Keratinocyte (primary cell): ENCODE measurements around the gene DIS3L2. TPM values are rescaled to one million over a fixed set of nuclear protein-coding genes. Genes with fewer than 3 reads are reported as not detected.

Experiments used
- DNase-seq: peaks from one replicate; pipeline ENCODE4 v3.0.0-alpha.2; 2011; ENCODE audit warnings: low read depth, missing footprints, low spot score
- FAIRE-seq: peaks from 2 replicates; lab custom pipeline; 2011; peaks lifted over from hg19 to GRCh38; lab: Jason Lieb, UNC
- H2AFZ ChIP-seq: 2 replicates; pipeline ENCODE4 v1.6.0; 2012; ENCODE audit warnings: low read length, control low read depth, inconsistent platforms; ENCODE audit not compliant: control insufficient read depth
- H3K27ac ChIP-seq: 2 replicates; pipeline ENCODE4 v1.5.1; 2011; ENCODE audit warnings: low read length; ENCODE audit not compliant: control insufficient read depth, insufficient read depth
- H3K27me3 ChIP-seq: 3 replicates; pipeline ENCODE4 v1.6.0; 2011; ENCODE audit warnings: low read length; ENCODE audit not compliant: control insufficient read depth, insufficient read depth; ENCODE audit errors: extremely low read depth
- H3K36me3 ChIP-seq, 2 experiments: 2 replicates in 1 of 2; 3 replicates in 1 of 2; pipeline ENCODE4 v1.5.1; 2011; ENCODE audit warnings: low read length in 2 of 2, mild to moderate bottlenecking in 1 of 2; ENCODE audit not compliant: control insufficient read depth in 2 of 2, insufficient read depth in 2 of 2; ENCODE audit errors: extremely low read depth in 1 of 2
- H3K4me1 ChIP-seq: 3 replicates; pipeline ENCODE4 v1.5.1; 2011; ENCODE audit warnings: low read length; ENCODE audit not compliant: control insufficient read depth, insufficient read depth; ENCODE audit errors: extremely low read depth
- H3K4me2 ChIP-seq: 3 replicates; pipeline ENCODE4 v1.6.0; 2011; ENCODE audit warnings: low read depth, low read length; ENCODE audit not compliant: control insufficient read depth, insufficient read depth; ENCODE audit errors: extremely low read depth
- H3K4me3 ChIP-seq, 3 experiments: fragments of 200-600 bp in 1 of 3; sonication (generic) in 1 of 3; 2 replicates in 2 of 3; 3 replicates in 1 of 3; pipeline ENCODE4 v1.5.1; 2011 to 2016; ENCODE audit warnings: low read length in 3 of 3, mild to moderate bottlenecking in 3 of 3, control low read depth in 2 of 3, inconsistent platforms in 1 of 3, low read depth in 1 of 3, mixed read lengths in 1 of 3, mixed run types in 1 of 3, moderate library complexity in 1 of 3; ENCODE audit not compliant: control insufficient read depth in 2 of 3, insufficient read depth in 2 of 3; ENCODE audit errors: extremely low read depth in 1 of 3
- H3K79me2 ChIP-seq: 2 replicates; pipeline ENCODE4 v1.6.0; 2012; ENCODE audit warnings: low read length; ENCODE audit not compliant: control insufficient read depth, insufficient read depth
- H3K9ac ChIP-seq: 3 replicates; pipeline ENCODE4 v1.6.0; 2011; ENCODE audit warnings: low read length; ENCODE audit not compliant: control insufficient read depth, insufficient read depth; ENCODE audit errors: extremely low read depth
- H3K9me1 ChIP-seq: 3 replicates; pipeline ENCODE4 v1.6.0; 2011; ENCODE audit warnings: low read length; ENCODE audit not compliant: control insufficient read depth, insufficient read depth; ENCODE audit errors: extremely low read depth
- H3K9me3 ChIP-seq: 2 replicates; pipeline ENCODE4 v1.5.1; 2012; ENCODE audit warnings: low read depth, low read length; ENCODE audit not compliant: control insufficient read depth
- H4K20me1 ChIP-seq: 3 replicates; pipeline ENCODE4 v1.6.0; 2011; ENCODE audit warnings: low read length; ENCODE audit not compliant: control insufficient read depth, insufficient read depth; ENCODE audit errors: extremely low read depth
- CTCF ChIP-seq, 3 experiments: IDR thresholded peaks in 1 of 3; conservative IDR thresholded peaks in 1 of 3; optimal IDR thresholded peaks in 1 of 3; 2 replicates in 2 of 3; 3 replicates in 1 of 3; pipeline versions ENCODE3 to v1.5.1; 2011; ENCODE audit warnings: low read length in 3 of 3, mild to moderate bottlenecking in 3 of 3, moderate library complexity in 2 of 3, control low read depth in 1 of 3, inconsistent platforms in 1 of 3; ENCODE audit not compliant: insufficient read depth in 2 of 3; ENCODE audit errors: extremely low read depth in 1 of 3
- EZH2 ChIP-seq: IDR thresholded peaks from one replicate; pipeline ENCODE4 v1.6.1; 2012; ENCODE audit warnings: inconsistent platforms, mild to moderate bottlenecking, low read length, moderate library complexity
- dilution Hi-C: fragments of 300-500 bp; cut with MboI; formaldehyde crosslinking; loops from one replicate; pipeline ENCODE4 v1.7.0; 2020; ENCODE audit warnings: low sequenced_read_pairs; ENCODE audit not compliant: extremely low pct_ligation_motif_present
- polyA plus RNA-seq, 5 experiments: library from polyadenylated mRNA; depleted of rRNA in 3 of 5; stranded (reverse) in 3 of 5; stranded (forward) in 1 of 5; unstranded in 1 of 5; fragments of >200 nt; gene quantifications; 1 replicate in 1 of 5; 2 replicates in 3 of 5; 3 replicates in 1 of 5; pipeline versions ENCODE4 v1.2.1 to v1.2.3, GENCODE V29; 2011 to 2012; ENCODE audit warnings: missing spikeins in 2 of 5, low read depth in 1 of 5, low replicate concordance in 1 of 5

Gene DIS3L2
- polyA plus RNA-seq, 1 donor (not counting 4 experiments of a cell fraction or from before 2014, with no cell fraction given) = 8.6 TPM

- Histone ChIP-seq H3K9ac (no peak overlapping the region), H3K4me2 (no peak overlapping the region), H3K9me3 (no peaks in the 10 kb centered on the region), H3K9me1 (no peaks in the 10 kb centered on the region), H3K4me3 (no peak overlapping the region), H3K27me3 (no peaks in the 10 kb centered on the region), H2AFZ (no peak overlapping the region), H4K20me1 (no peaks in the 10 kb centered on the region), H3K27ac (no peak overlapping the region), H3K79me2 (no peaks in the 10 kb centered on the region), H3K4me1 (no peaks in the 10 kb centered on the region), H3K36me3 (no peaks in the 10 kb centered on the region)
- no peak for DNase-seq
- FAIRE-seq = no peak
- dilution Hi-C loops = no loop called here
- TF ChIP-seq CTCF (optimal IDR thresholded peaks at IDR 0.05 in 1 of 3, IDR thresholded peaks at IDR 0.05 in 1 of 3, conservative IDR thresholded peaks at IDR 0.05 in 1 of 3; ENCODE audit: extremely low read depth in 1 of 3, insufficient read depth in 2 of 3, low read length in 3 of 3) (no peak), EZH2 (no peak)
These were observed 135.7 kb downstream of the DIS3L2 start for GRCh38 chr2:232097260-232097659.

- no peaks in the 10 kb centered on the region for H4K20me1 ChIP-seq
- no peaks in the 10 kb centered on the region for H3K9me1 ChIP-seq
- H3K36me3 ChIP-seq = no peaks in the 10 kb centered on the region
- TF ChIP-seq CTCF (optimal IDR thresholded peaks at IDR 0.05 in 1 of 3, IDR thresholded peaks at IDR 0.05 in 1 of 3, conservative IDR thresholded peaks at IDR 0.05 in 1 of 3; ENCODE audit: extremely low read depth in 1 of 3, insufficient read depth in 2 of 3, low read length in 3 of 3) (no peak), EZH2 (no peak)
- no peak overlapping the region for H3K9ac ChIP-seq
- H2AFZ ChIP-seq = no peak overlapping the region
- no peak for DNase-seq
- H3K4me1 ChIP-seq = no peaks in the 10 kb centered on the region
- H3K79me2 ChIP-seq = no peaks in the 10 kb centered on the region
- no peak overlapping the region for H3K27ac ChIP-seq
- dilution Hi-C loops = no loop called here
- H3K27me3 ChIP-seq = no peaks in the 10 kb centered on the region
- H3K9me3 ChIP-seq = no peaks in the 10 kb centered on the region
- no peak for FAIRE-seq
- no peak overlapping the region for H3K4me3 ChIP-seq
- no peak overlapping the region for H3K4me2 ChIP-seq
These were observed 136.2 kb downstream of the DIS3L2 start for GRCh38 chr2:232097758-232098157.
